ENCODE measurements around the gene GLT1D1.

DNA sequence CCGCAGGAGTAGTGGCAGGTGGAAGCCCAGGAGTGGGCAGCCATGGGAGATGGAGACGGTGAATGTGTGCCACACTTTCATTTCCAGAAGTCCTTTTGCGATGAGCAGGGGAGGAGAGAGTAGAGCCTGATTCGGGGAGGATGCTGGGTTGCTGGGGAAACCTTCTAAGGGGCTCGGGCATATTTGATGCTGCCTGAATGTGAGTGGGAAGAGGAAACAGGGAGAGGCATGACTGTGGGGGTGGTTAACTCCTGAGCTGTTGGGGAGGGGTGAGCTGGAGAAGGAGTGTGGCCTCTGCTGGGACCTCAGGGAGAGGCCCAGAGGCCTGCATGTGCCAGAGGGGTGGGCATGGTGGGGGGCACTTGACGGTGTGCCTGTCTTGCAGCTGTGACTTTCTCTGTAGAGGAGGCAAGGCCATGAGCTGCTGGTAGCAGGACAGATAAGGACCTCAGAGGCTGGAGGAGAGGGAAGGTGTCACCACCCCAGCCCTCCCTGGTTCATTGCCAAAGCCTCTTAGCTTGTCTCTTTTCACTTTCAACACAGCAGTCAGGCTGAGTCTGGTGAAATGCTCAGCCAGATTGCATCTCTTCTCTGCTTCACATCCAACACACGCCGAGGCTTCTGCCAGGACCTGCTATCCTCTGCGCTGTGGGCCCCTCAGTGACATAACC lies 11.4 kb downstream of the GLT1D1 start:
- TF ChIP-seq, protein P1, sequence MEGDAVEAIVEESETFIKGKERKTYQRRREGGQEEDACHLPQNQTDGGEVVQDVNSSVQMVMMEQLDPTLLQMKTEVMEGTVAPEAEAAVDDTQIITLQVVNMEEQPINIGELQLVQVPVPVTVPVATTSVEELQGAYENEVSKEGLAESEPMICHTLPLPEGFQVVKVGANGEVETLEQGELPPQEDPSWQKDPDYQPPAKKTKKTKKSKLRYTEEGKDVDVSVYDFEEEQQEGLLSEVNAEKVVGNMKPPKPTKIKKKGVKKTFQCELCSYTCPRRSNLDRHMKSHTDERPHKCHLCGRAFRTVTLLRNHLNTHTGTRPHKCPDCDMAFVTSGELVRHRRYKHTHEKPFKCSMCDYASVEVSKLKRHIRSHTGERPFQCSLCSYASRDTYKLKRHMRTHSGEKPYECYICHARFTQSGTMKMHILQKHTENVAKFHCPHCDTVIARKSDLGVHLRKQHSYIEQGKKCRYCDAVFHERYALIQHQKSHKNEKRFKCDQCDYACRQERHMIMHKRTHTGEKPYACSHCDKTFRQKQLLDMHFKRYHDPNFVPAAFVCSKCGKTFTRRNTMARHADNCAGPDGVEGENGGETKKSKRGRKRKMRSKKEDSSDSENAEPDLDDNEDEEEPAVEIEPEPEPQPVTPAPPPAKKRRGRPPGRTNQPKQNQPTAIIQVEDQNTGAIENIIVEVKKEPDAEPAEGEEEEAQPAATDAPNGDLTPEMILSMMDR (IDR thresholded peaks at IDR 0.05; ENCODE audit: borderline replicate concordance, extremely low read depth, low read length, poor library complexity, severe bottlenecking): no peak
- no peak for TF ChIP-seq EZH2 (IDR thresholded peaks at IDR 0.05; ENCODE audit: borderline replicate concordance, low read depth, low read length, severe bottlenecking)

Data from DND-41 (cell line).